Nephron progenitor cell (in vitro differentiated cells): ENCODE results near the gene NRG2.

Experiments
- DNase-seq: peaks from one replicate; pipeline ENCODE4 v3.0.0; 2021
- H3K27ac Mint-ChIP-seq: 2 replicates; pipeline ENCODE4 v1.8.0; 2021; ENCODE audit warnings: mild to moderate bottlenecking, moderate library complexity, mixed read lengths
- H3K27me3 Mint-ChIP-seq: 2 replicates; pipeline ENCODE4 v1.8.0; 2021; ENCODE audit warnings: mild to moderate bottlenecking, low read depth, mixed read lengths; ENCODE audit not compliant: poor library complexity
- H3K36me3 Mint-ChIP-seq: 2 replicates; pipeline ENCODE4 v1.8.0; 2021; ENCODE audit warnings: low read depth, mixed read lengths
- H3K4me1 Mint-ChIP-seq: 2 replicates; pipeline ENCODE4 v1.8.0; 2021; ENCODE audit warnings: mixed read lengths
- H3K4me3 Mint-ChIP-seq: 2 replicates; pipeline ENCODE4 v1.8.0; 2021; ENCODE audit warnings: mild to moderate bottlenecking, moderate library complexity, mixed read lengths
- H3K9me3 Mint-ChIP-seq: 2 replicates; pipeline ENCODE4 v1.8.0; 2021; ENCODE audit warnings: mild to moderate bottlenecking, moderate library complexity, mixed read lengths
- TF ChIP-seq, protein P1 (sequence below): fragments of 200-600 bp; sonication (generic); IDR thresholded peaks from 2 replicates; pipeline ENCODE4 v1.5.0; 2021; ENCODE audit warnings: antibody characterized with exemption

Gene NRG2

DNA sequence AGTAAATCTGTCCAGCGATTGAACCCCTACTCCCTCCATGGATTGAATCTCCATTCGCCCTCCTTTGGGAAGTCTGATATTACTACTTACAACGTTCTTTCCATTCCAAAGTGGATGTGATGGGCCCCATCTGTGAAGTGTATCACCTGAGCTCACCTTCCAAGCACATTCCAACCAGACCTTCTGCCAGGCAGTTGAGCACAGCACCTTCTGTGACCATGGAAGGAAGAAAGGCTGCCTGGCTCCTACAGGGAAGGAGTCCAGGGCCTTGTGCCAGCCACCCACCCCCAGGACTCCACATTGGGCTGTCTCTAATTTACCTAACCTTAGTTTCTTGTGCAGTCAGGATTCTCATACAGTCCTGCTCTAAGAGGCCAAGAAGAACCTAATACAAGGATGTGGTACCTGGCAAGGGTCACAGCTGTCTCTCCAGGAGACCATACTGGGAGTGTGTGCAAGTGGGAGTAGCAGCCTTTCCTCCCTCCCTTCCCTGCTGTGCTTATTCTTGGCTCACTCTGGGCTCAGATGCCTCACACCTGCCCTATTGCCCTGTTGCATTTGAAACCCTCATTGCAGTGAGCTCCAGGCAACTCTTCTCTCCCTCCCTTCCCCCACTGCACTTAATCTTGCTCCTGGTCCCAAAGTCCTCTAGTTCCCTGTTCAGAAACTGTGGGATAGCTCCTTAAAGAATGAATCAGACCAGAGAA, 116.1 kb downstream of the NRG2 start:
- Mint-ChIP-seq H3K36me3 (no peaks in the 10 kb centered on the region), H3K9me3 (no peaks in the 10 kb centered on the region), H3K4me1 (no peaks in the 10 kb centered on the region), H3K27me3 (peaks cover 59% of the 10 kb centered on the region), H3K27ac (no peak overlapping the region), H3K4me3 (no peak overlapping the region)
- no peak for DNase-seq
- TF ChIP-seq, protein P1, sequence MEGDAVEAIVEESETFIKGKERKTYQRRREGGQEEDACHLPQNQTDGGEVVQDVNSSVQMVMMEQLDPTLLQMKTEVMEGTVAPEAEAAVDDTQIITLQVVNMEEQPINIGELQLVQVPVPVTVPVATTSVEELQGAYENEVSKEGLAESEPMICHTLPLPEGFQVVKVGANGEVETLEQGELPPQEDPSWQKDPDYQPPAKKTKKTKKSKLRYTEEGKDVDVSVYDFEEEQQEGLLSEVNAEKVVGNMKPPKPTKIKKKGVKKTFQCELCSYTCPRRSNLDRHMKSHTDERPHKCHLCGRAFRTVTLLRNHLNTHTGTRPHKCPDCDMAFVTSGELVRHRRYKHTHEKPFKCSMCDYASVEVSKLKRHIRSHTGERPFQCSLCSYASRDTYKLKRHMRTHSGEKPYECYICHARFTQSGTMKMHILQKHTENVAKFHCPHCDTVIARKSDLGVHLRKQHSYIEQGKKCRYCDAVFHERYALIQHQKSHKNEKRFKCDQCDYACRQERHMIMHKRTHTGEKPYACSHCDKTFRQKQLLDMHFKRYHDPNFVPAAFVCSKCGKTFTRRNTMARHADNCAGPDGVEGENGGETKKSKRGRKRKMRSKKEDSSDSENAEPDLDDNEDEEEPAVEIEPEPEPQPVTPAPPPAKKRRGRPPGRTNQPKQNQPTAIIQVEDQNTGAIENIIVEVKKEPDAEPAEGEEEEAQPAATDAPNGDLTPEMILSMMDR, result no peak

DNA sequence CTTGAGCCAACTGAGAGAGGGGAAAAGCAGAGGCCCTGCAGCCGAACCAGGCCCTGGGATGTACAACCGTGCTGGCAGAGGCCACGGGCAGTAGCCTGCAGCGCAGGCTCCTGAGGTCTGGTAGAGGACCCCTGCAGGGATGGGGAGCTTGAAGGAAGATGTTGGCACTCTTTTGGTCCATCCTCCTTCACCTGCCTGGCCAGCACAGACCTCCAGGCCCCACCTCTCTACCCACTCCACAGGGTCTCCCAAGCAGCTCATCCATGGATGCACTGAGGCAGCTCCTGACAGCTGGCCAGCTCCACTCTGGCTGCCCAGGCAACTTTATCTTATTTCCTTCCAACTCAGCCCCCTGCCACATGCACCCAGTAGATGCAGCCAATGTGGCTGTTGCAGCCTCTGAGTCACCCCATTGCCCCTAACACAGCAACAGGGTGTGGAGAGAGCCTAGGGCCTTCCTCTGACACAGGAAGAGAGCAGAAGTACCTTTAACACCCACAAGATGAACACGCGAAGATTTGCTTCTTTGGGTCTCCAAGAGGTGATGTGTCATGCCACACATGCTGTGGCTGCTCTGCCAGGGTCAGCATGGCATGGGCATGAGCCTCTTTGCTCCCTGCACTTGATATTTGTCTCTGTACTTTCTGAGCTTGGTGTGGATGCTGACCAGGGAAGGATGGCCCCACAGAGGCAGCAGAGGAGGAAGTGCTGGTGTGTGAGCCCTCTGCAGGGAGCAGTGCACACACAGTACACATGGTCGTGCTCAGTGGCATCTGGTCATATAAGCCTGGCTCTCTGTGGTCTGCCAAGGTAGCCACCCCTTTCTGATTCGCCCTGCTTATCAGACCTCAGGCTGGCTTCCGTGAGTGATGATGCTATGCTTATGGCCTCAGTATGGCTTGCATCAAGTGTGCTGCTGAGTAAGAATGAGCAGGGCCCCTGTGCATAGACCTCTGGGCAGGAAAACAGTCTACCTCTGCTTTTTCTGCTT, 117.2 kb downstream of the NRG2 start:
- TF ChIP-seq, protein P1, result no peak
- H3K27me3 Mint-ChIP-seq, result peaks cover 59% of the 10 kb centered on the region
- no peaks in the 10 kb centered on the region for H3K36me3 Mint-ChIP-seq
- H3K4me3 Mint-ChIP-seq, result no peak overlapping the region
- no peaks in the 10 kb centered on the region for H3K9me3 Mint-ChIP-seq
- no peak for DNase-seq
- no peak overlapping the region for H3K27ac Mint-ChIP-seq
- no peaks in the 10 kb centered on the region for H3K4me1 Mint-ChIP-seq

DNA sequence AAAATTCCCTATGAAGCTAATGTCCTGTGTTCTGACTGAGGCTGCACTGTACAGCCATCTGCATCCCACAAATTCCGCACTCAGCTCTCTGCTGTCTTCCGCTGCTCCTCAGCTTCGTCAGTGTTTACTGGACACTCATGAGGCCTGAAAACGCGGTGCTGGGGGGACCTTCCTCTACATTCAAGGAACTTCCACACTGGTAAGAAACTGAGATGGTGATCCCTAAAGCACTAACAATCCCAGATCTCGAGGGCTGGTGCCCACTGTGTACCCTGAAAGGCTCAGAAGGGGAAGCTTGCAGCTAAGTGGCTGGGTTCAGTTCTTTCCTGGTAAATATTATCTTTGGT, 117.9 kb downstream of the NRG2 start:
- no peak overlapping the region for H3K4me3 Mint-ChIP-seq
- peaks cover 60% of the 10 kb centered on the region for H3K27me3 Mint-ChIP-seq
- H3K27ac Mint-ChIP-seq, result no peak overlapping the region
- no peaks in the 10 kb centered on the region for H3K36me3 Mint-ChIP-seq
- no peak for DNase-seq
- H3K4me1 Mint-ChIP-seq, result no peaks in the 10 kb centered on the region
- H3K9me3 Mint-ChIP-seq, result no peaks in the 10 kb centered on the region
- TF ChIP-seq, protein P1, result no peak

DNA sequence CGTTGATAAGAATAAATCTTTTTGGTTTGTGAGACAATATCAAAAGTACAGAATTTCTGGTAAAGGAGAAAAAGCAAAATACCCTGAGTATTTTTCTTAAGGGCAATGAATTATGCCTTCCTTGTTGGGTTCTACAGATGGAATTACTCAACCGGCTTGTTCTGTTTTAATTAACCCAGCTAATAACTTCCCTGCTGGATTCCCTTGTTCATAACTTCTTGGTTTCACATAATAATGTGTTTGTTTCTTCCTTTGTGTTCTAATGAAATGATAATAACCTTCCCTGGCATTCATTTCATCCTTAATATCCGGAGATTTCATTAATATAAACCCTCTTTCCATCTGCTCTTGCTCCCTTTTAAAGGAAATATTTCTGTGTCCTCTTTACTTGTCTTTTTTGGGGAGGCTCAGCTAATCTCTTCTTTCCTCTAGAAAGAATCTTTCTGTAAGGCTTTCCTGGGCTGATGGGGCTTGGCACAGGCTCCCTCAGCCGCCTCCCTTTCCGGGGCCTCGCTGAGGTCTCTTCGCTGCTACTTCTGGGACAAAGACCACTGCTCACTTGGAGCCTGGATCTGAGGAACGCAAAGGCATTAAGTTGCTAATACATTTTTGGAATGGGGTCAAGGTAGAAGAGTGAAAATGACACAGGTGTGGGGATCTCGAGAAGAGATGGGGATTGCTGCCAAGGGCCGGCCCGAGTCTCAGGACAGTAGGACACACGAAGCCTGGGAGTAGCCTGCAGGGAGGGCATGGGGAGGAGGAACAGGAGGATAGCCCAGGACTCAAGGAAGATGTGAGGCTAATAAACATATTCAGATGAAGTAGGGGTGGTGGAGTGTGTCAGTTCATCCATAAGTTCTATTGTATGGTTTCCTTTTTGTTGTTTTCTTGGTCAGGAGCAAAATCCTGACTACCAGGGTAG, 118.5 kb downstream of the NRG2 start:
- TF ChIP-seq, protein P1, result no peak

DNA sequence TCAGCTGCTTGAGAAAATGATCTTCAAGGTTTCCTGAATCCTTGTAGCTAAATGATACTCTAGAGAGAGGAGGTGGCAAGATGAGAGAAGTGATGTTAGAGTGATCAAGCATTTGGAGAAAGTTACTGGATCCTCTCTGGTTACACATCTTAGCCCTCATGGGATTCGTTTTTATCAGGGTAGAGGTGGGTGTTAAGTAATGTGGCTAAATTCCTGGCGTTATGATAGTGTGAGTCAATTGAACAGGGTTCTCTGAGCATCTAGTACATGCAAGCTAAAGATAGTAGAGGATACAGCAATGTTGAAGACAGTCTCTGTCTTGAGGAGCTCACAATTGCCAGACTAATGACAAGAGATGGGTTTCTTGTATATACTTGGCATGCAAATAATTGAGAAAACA, 123.8 kb downstream of the NRG2 start:
- Mint-ChIP-seq H3K9me3 (no peaks in the 10 kb centered on the region), H3K27me3 (peaks cover 51% of the 10 kb centered on the region), H3K27ac (no peak overlapping the region), H3K36me3 (no peaks in the 10 kb centered on the region), H3K4me1 (no peaks in the 10 kb centered on the region), H3K4me3 (no peak overlapping the region)
- TF ChIP-seq, protein P1, result no peak
- DNase-seq, result no peak

More for the DNA sequence above, 118.5 kb downstream of the NRG2 start:
- DNase-seq, result no peak
- Mint-ChIP-seq H3K4me1 (no peaks in the 10 kb centered on the region), H3K9me3 (no peaks in the 10 kb centered on the region), H3K27ac (no peak overlapping the region), H3K36me3 (no peaks in the 10 kb centered on the region), H3K27me3 (peaks cover 54% of the 10 kb centered on the region), H3K4me3 (no peak overlapping the region)
